ENCODE data around the gene IGFL4.

DNA sequence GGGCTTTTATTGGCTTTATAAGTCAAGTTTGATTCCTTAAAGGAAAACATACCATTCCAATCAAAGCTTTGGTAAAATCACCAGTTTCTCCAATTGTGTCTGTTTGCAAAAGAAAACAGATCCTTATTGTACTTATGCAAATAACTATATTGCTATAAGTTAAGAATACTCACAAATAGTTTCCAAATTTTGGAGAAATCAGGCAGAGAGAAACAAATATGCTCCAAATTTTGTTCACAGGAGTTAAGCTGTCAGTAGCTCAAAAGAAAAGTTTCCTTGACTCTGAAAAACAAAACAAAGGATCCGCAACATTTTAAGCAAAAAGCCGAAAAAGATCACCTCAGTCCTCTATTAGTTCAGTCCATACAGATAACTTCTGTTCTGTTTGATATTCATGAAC, 19.2 kb upstream of the IGFL4 start:
- TF ChIP-seq, protein P1, sequence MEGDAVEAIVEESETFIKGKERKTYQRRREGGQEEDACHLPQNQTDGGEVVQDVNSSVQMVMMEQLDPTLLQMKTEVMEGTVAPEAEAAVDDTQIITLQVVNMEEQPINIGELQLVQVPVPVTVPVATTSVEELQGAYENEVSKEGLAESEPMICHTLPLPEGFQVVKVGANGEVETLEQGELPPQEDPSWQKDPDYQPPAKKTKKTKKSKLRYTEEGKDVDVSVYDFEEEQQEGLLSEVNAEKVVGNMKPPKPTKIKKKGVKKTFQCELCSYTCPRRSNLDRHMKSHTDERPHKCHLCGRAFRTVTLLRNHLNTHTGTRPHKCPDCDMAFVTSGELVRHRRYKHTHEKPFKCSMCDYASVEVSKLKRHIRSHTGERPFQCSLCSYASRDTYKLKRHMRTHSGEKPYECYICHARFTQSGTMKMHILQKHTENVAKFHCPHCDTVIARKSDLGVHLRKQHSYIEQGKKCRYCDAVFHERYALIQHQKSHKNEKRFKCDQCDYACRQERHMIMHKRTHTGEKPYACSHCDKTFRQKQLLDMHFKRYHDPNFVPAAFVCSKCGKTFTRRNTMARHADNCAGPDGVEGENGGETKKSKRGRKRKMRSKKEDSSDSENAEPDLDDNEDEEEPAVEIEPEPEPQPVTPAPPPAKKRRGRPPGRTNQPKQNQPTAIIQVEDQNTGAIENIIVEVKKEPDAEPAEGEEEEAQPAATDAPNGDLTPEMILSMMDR (IDR thresholded peaks at IDR 0.05), result no peak
- TF ChIP-seq POLR2A (IDR thresholded peaks at IDR 0.05) (no peak), POLR2AphosphoS5 (IDR thresholded peaks at IDR 0.05) (no peak)

Data from prostate gland (tissue), 2 donors.